Measurements from ENCODE around the gene ADPRM.

ADPRM gene

DNA sequence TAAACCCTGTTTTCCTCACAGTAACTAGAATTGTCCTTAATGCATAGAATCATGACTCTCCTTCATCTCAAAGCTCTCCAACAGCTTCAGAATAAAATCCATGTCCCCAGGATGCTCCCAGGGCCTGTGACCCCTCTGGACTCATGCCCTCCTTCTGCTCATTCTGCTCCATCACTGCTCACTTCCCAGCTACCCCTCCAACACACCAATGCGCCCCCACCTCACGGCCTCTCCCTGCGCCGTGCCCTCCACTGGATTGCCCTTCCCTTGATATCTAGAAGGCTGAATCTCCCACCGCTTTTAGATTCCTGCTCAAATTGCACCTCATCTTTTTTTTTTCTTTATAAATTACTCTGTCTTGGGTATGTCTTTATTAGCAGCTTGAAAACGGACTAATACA lies 45.0 kb downstream of the ADPRM start:
- no peak for DNase-seq

DNA sequence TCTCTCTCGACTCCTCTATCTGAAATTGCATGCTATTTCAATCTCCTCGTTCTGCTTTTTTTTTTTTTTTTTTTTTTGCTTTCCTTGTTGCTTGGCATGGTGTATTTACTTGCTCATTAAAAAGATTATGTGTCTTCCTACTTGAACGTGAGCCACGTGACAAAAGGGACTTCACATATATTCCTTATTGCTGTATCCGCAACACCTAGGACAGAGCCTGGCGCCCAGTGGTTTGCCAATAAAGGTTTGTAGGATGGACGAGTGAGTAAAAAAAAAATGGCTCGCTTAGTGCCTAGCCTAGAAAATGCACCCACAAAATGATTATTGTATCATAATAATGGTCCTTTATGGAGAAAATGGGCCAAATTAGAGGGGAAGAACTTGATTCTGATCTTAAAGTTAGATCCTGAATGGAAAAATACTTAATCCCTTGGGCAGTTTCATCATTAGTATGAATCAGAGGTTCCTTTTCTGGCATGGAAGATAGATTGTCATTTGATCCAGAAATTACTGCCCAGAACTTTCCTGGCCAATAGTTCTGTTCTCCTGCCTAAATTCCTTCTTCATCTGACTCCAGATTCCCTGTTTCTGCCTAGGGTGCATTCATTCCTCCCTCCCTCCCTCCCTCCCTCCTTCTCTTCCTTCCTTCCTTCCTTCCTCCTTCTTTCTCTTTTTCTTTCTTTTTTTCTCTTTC lies 46.1 kb downstream of the ADPRM start:
- no peak for DNase-seq

DNA sequence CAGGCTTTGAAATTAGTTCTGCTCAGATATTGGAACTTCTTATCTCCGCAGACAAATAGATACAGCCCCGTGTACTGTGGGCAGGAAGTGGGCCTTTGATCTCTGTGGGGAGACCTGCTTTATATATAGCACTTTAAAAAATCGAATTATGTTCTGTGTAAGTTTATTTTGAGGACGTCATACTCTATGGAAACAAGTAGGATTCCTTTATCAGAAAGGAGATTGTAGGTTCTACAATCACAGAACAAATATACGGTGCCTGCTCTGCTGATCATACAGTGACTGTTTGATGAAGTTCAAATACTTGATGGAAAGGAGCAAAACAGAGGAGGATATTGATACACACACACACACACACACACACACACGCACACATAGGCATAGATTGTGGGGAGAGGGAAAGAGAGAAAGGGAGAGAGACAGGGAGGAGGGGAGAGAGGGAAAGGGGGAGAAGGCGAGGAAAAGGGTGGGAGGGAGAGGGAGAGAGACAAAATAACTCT lies 47.2 kb downstream of the ADPRM start:
- no peak for DNase-seq

DNA sequence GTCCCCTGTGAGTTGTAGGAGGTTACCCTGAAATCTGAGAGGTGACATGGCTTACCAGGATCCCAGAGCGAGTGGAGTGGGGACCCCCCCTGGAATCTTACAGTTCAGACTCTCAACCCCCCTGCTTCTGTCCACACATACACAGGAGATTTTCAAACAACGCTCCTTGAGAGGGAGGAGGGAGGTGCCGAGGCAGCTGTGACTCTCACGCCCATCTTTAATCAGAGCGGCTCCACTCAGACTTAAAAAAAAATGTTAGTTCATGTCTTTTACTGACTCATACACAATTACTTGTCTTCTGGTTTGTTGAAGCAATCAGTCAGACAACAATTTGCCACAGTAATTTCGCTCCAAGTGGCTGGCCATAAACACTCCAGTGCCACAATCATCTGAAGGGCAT lies 47.8 kb downstream of the ADPRM start:
- DNase-seq, result no peak

DNA sequence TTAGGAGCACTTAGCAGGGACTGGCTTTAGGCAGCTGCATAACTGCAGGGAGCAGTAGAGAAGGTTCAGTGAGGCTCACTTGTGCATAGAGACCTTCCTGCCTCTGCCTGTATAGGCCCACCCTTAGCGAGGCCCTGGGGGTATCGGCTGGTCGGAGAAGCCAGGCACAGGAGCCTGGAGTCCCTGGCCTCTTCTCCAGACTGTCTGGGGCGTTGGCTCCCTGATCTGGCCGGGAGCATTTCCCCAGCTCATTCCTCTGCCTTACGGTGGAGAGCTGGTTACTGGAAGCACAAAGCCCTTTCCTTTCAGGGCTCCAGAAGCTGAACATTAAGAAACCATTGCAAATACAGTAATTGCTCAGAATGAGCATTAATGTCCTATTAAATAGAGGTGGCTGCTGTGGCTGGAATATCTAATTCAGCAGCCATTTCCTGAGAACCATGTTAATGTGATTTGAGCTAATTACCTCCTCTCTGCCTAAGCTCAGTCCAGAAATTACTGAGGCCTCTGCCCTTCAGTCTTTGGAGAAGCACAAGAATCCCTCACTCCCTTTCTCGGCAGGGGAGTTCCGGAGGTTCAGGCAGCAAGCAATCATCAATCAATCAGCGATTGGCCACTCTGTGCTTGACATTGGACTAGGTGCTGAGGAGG lies 51.3 kb downstream of the ADPRM start:
- DNase-seq, result no peak

DNA sequence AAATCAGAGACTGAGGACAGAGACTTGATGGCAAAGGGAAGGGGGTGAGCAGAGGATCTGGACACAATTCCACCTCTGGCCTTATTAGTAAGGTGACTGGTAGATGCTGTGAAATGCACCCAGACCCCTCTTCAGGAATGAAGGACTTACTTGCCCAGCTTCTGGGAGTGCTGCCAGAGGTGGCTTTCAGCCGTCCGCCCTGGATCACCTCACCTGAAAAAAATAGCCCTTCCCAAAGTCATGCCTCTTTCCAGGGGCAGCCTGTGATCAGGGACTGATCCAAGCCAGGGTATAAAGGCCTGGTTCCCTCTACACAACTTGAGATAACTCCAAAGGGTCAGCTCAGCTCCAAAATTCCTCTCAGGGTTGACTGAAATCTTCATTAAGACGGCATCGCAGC lies 52.8 kb downstream of the ADPRM start:
- DNase-seq, result no peak

DNA sequence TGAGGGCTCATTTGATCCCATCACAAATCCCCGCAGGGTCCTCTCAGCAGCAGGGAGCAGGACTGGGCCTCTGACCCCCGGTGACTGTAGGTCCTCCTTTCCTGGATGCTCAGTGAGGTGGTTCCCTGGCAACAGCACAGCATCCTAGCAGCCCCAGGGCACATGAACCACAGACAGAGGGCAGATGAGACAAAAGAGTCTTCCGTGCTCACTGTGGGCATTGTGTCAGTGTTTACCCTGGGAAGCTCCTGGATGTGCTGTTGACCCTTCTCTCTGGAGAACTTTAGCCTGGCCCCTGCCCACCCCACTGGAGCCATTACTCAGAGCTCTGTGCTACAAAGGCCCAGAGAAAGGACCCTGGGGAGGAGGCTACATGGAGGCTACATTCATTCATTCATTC lies 54.2 kb downstream of the ADPRM start:
- DNase-seq, result no peak

DNA sequence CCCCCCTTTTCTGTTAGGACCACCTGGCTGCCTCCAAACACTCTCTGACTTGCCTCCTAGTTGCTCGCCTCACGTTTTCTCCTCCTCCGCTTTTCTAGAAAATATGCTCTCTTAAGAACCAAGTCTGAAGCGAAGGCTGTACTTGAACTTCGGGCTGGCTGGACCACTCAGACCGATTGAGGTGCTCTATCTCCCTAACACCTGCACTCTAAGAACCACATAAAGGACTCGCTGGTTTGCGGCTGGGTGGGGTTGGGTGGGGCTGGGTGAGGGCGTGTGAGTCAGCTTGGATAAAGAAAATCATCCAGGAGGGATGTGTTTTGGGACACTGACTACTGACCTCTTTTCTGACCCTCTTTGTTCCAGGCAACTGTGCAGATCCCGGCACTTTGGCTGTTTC lies 55.3 kb downstream of the ADPRM start:
- no peak for DNase-seq

DNA sequence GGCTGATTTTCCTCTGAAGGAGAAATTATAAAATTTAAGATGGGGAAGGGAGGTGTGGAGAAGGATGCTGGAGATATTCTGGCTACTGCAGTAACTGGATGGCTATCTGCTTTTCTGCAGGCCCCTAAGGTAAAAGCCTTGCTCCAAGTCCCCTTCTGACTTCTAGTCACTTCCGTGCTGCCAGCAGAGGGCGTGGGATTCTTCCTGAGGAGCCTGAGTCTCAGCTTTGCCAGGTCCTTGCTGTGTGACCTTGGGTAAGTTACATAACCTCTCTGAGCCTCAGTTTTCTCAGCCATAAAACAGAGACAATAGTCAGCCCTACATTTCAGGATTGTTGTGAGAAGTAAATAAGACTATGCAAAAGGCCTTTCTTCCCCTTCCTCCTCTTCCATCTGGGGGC lies 56.7 kb downstream of the ADPRM start:
- DNase-seq, result no peak

DNA sequence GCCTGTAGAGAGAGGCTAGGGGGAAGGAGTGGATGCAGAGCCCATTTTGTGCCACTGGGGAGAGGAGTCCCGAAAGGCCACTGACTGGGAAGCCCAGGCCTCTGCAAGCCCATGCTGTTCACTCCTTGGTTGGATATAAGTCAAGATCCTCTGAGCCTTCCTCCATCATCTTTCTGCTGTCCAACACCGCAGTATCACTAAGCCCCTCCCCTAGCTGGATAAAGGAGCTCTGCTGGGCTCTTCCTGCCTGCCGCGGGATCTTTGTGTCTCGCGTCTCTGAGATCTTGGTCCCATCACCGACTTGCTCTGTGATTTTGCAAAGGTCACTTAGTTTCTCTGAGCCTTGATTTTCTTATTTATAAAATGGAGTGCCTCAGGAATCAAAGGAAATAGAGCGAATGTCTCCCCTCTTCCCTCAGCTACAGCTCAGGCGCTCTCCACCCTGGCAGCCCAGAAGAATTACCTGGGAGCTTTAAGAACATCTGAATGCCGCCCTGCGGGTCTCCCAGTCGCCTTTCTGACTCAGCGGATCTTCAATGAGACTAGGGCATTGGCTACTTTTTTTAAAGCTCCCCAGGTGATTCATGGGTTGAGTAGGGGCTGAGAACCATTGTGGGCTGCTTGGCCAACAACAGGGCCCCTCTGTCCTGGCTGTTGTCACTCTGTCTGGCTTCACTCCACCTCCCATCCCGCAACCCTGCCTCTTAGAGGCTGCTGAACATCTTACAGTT lies 57.6 kb downstream of the ADPRM start:
- no peak for DNase-seq

DNA sequence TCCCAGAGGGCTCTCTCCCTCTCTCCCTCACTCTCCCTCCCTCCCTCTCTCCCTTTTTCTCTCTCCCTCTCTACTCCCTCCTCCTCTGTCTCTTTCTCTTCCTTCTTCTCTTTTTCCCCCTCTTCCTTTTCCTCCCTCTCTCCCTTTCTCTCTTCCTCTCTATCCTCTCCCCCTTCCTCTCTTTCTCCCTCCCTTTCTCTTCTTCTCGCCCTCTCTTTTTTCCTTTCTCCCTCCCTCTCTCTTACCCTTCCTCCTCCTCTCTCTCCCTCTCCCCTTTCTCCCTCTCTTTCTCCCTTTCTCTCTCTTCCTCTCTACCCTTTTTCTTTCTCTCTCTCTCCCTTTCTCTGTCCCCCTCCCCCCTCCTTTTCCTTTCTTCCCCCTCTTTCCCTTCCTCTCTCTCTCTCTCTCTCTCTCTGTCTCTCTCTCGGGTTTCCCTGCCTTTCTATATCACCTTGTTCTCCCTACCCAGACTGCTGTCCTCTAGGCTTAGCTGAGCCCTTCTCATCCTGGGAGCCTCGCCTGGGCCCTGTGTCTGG lies 58.3 kb downstream of the ADPRM start:
- no peak for DNase-seq

DNA sequence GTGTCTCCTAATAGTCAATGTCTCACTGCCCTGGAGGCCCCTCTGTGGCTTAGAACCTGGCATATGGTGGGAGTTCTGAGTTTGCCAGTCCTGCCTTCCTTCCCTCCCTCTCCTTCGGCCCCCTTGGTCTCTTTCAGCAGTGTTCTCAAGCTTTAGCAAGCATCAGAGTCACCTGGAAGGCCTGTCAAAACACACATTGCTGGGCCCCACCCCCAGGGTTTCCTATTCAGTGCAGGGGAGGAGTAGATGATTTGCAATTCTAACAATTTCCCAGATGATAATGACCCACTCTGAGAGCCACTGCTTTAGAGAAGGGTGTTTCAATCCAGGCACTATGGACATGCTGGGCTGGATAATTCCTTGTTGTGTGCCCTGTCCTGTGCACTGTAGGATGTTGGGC lies 58.8 kb downstream of the ADPRM start:
- DNase-seq, result no peak

DNA sequence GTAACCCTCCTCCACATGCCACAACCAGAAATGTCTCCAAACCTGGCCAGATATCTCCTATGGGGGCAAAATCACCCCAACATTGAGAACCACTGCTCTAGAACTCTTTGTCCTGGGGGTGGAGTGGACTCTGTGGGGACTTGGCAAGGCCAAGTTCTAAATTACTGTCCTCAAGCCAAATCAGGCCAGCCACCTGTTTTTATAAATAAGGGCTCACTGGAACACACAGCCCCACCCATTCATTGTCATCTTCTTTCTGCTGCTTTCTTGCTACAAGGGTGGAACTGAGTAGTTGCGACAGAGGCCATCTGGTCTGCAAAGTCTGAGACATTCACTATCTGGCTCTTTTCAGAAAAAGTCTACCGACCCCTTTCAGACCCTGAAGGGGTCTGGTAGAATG lies 59.2 kb downstream of the ADPRM start:
- DNase-seq, result no peak

DNA sequence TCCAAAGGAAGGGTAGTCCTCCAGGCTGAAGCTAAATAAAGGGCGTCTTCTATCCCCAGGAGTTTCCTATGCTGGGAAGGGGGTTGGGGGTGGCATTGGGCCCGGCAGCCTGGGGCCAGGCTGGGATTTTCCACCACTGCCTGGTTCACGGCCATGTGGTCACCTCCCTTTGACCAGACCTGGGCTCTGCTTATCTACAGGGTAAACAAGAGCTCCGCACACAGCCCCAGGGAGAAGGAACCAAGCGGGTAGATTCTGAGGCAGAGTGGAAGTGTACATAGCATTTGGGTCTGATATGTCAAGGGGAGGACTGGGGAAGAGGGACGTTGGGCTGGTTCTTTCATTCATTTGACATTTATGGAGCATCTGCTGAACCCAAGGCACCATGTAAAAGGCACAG lies 59.7 kb downstream of the ADPRM start:
- no peak for DNase-seq

DNA sequence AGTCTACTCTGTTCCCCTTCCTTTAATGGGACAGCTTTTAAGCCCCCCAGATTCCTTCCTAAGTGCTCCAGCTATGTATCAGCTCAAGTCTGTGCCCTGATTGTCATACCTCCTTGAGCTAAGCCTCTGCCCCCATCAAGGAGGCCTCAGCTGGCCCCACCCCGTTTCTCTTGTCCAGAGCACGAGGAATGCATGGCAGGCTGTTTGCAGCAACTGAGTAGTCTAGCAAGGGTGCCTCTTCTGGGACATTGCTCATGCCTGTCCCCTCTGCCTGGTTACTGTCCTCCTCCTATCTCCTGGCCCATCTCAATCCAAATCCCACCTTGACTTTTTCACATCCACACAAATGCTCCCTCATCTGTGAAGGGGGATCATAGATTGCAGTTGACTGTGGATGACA lies 60.3 kb downstream of the ADPRM start:
- no peak for DNase-seq

DNA sequence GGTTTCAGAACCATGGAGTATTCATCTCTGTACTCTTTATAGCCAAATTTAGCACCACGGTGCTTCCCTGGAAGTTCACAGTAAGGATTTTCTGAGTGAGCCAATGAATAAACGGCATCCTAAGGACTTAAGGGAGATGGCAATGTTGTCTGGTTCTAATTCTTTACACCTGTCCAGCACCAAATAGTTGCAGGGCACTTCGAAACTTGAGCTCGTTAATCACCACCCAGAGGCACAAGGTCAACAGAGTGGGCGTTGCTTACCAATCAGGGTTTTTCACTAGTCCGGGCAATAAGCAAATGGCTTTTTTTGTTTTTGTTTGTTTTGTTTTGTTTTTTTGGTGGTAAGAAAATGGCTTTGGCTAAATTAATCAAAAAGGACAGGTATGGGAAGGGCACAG lies 60.7 kb downstream of the ADPRM start:
- no peak for DNase-seq
